Gastrocnemius medialis (tissue), 4 donors: ENCODE measurements around the gene GALNT13. TPM values are rescaled to one million over a fixed set of nuclear protein-coding genes. Genes with fewer than 3 reads are reported as not detected.

ENCODE experiments used
- ATAC-seq, 2 donors: fragments of 150-250 bp; one replicate each; pipeline ENCODE4 v1.9.1; 2016
- DNase-seq, 2 donors: peaks; one replicate each; pipeline ENCODE4 v3.0.0-alpha.2; 2019
- H3K27ac ChIP-seq, 4 donors: fragments of 200-600 bp; sonication (generic); 1 replicate in 1 of 4; 2 replicates in 3 of 4; pipeline ENCODE4 v1.5.1; 2016 to 2018; ENCODE audit warnings: mild to moderate bottlenecking in 2 of 4, moderate library complexity in 1 of 4
- H3K27me3 ChIP-seq, 3 donors: fragments of 200-600 bp; sonication (generic) in 2 of 3; 1 replicate in 1 of 3; 2 replicates in 2 of 3; pipeline versions ENCODE4 v1.5.1 to v1.6.0; 2016 to 2019; ENCODE audit warnings: mild to moderate bottlenecking in 1 of 3, moderate library complexity in 1 of 3
- H3K36me3 ChIP-seq, 2 donors: fragments of 200-600 bp; sonication (generic) in 1 of 2; one replicate each; pipeline ENCODE4 v1.5.1; 2017 to 2018
- H3K4me1 ChIP-seq, 2 donors: fragments of 200-600 bp; sonication (generic) in 1 of 2; one replicate each; pipeline ENCODE4 v1.5.1; 2016 to 2017; ENCODE audit warnings: mild to moderate bottlenecking in 2 of 2
- H3K4me3 ChIP-seq, 4 donors: fragments of 200-600 bp; sonication (generic) in 3 of 4; 1 replicate in 1 of 4; 2 replicates in 3 of 4; pipeline ENCODE4 v1.5.1; 2016 to 2019; ENCODE audit warnings: mild to moderate bottlenecking in 2 of 4
- H3K9me3 ChIP-seq, 3 donors: fragments of 200-600 bp; sonication (generic) in 2 of 3; 1 replicate in 1 of 3; 2 replicates in 2 of 3; pipeline ENCODE4 v1.5.1; 2016 to 2019
- POLR2A ChIP-seq, 2 donors: fragments of 450-650 bp; IDR thresholded peaks; one replicate each; pipeline ENCODE4 v1.6.1; 2017; ENCODE audit warnings: antibody characterized with exemption in 2 of 2, mild to moderate bottlenecking in 2 of 2, moderate library complexity in 2 of 2
- in situ Hi-C, 4 donors: fragments of 200-750 bp; cut with MboI; loops; one replicate each; pipeline versions ENCODE4 v1.15.0 to v1.8.0; 2017; ENCODE audit warnings: low sequenced_read_pairs in 4 of 4
- intact Hi-C: fragments of 100-400 bp; cut with DNase I; formaldehyde crosslinking; loops from one replicate; pipeline ENCODE4 v1.15.1; 2023; ENCODE audit warnings: low total_unique reads
- total RNA-seq, 4 donors: library from RNA; depleted of rRNA; stranded (reverse); fragments of >200 nt; gene quantifications; one replicate each; pipeline versions ENCODE4 v1.1.0 to v1.2.3, GENCODE V29; 2016
- TF ChIP-seq, protein P1 (sequence below), 5 experiments: fragments of 450-650 bp in 3 of 5; fragments of 200-600 bp in 2 of 5; sonication (generic) in 2 of 5; IDR thresholded peaks in 4 of 5; conservative IDR thresholded peaks in 1 of 5; 1 replicate in 4 of 5; 2 replicates in 1 of 5; pipeline ENCODE4 v1.5.1; 2016 to 2019; ENCODE audit warnings: antibody characterized with exemption in 5 of 5, mild to moderate bottlenecking in 3 of 5, moderate library complexity in 3 of 5

GALNT13 gene
- total RNA-seq, 4 donors from 2014 or later, result 0.10 TPM; not detected in 3

DNA sequence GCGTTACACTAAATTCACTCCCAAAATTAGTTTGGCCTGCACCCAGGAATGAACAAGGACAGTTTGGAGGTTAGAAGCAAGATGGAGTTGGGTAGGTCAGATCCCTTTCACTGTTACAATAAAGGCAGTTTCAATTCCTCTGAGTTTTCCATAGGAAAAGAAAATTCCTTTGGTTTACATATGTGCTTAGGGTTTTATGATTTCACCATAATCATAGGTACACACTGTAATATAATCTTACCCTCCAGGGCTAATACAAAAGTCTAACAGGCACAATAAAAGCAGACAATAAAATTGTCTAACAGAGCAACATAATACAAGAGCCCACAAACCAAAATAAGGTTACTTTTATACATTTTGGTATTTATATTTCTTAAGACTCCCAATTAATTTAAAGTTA is 435.3 kb downstream of the GALNT13 start:
- DNase-seq (no peak), ATAC-seq (no peak)
- TF ChIP-seq, protein P1, sequence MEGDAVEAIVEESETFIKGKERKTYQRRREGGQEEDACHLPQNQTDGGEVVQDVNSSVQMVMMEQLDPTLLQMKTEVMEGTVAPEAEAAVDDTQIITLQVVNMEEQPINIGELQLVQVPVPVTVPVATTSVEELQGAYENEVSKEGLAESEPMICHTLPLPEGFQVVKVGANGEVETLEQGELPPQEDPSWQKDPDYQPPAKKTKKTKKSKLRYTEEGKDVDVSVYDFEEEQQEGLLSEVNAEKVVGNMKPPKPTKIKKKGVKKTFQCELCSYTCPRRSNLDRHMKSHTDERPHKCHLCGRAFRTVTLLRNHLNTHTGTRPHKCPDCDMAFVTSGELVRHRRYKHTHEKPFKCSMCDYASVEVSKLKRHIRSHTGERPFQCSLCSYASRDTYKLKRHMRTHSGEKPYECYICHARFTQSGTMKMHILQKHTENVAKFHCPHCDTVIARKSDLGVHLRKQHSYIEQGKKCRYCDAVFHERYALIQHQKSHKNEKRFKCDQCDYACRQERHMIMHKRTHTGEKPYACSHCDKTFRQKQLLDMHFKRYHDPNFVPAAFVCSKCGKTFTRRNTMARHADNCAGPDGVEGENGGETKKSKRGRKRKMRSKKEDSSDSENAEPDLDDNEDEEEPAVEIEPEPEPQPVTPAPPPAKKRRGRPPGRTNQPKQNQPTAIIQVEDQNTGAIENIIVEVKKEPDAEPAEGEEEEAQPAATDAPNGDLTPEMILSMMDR (IDR thresholded peaks at IDR 0.05 in 4 of 5, conservative IDR thresholded peaks at IDR 0.05 in 1 of 5), result no peak
- TF ChIP-seq POLR2A (IDR thresholded peaks at IDR 0.05), result no peak
- Histone ChIP-seq H3K4me3 (no peak overlapping the region), H3K27me3 (no peaks in the 10 kb centered on the region), H3K27ac (no peak overlapping the region), H3K9me3 (no peaks in the 10 kb centered on the region), H3K4me1 (no peaks in the 10 kb centered on the region), H3K36me3 (no peaks in the 10 kb centered on the region)
- in situ Hi-C loops, result no loop called here
- intact Hi-C loops, result no loop called here

DNA sequence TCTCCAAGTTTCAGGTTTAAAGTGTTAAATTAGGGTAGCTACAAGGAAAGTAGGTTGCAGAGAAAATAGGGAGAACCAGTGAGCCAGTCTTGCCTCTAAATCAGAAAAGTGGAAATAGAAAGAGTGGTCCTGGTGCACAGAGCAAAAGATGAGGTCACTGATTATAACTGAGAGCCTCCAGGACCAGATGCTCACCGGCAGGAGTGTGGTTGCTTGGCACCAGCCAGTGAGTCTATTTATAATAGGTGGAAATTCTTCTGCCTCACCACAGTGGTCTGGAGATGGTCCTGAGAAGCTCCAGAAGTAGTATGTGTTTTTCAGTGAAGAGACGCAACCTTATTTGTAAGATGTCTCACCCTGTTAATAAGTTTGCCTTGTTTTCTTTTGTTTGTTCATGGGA is 452.9 kb downstream of the GALNT13 start:
- DNase-seq (no peak), ATAC-seq (no peak)
- Histone ChIP-seq H3K9me3 (no peaks in the 10 kb centered on the region), H3K4me1 (no peaks in the 10 kb centered on the region), H3K27me3 (no peaks in the 10 kb centered on the region), H3K4me3 (no peak overlapping the region), H3K27ac (no peak overlapping the region), H3K36me3 (no peaks in the 10 kb centered on the region)
- intact Hi-C loops, result no loop called here
- TF ChIP-seq, protein P1 (IDR thresholded peaks at IDR 0.05 in 4 of 5, conservative IDR thresholded peaks at IDR 0.05 in 1 of 5), result no peak
- TF ChIP-seq POLR2A (IDR thresholded peaks at IDR 0.05), result no peak
- in situ Hi-C loops, result no loop called here

DNA sequence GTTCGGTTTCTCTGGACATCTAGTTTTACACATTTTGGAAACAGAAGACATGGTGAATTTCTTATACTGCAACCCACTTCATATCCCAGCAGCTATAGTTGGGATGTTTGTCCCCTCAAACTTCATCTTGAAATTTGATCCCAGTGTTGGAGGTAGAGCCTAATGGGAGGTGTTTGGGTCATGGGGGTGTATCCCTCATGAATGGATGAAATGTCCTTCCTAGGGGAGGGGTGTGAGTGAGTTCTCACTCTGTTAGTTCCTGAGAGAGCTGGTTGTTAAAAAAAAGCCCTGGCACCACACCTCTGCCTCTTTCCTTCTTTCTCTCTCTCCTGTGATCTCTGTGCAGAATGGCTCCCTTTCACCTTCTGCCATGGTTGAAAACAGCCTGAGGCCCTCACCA is 457.8 kb downstream of the GALNT13 start:
- Histone ChIP-seq H3K9me3 (no peaks in the 10 kb centered on the region), H3K4me1 (no peaks in the 10 kb centered on the region), H3K27ac (no peak overlapping the region), H3K27me3 (no peaks in the 10 kb centered on the region), H3K36me3 (no peaks in the 10 kb centered on the region), H3K4me3 (no peak overlapping the region)
- in situ Hi-C loops, result no loop called here
- ATAC-seq (no peak), DNase-seq (no peak)
- TF ChIP-seq POLR2A (IDR thresholded peaks at IDR 0.05), result no peak
- TF ChIP-seq, protein P1 (IDR thresholded peaks at IDR 0.05 in 4 of 5, conservative IDR thresholded peaks at IDR 0.05 in 1 of 5), result no peak
- intact Hi-C loops, result no loop called here

DNA sequence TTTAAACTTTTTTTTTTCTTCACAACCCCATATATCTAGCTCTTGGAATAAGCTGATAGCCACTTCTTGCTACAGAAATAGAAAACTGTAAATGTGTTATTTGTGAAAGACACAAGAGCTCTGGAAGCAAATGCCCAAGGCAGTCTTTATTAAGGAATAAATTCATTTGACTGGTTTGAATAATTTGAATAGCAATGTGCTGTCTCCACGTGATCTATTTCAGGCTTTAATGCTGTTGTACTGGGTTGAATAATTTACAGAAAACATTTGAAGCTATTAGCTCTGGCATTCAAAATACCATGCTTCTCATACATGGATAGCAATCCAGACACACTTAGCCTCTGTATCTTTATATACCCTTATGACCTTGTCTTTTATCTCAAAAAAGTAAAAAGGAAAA is 460.1 kb downstream of the GALNT13 start:
- Histone ChIP-seq H3K4me3 (no peak overlapping the region), H3K36me3 (no peaks in the 10 kb centered on the region), H3K27ac (no peak overlapping the region), H3K27me3 (no peaks in the 10 kb centered on the region), H3K9me3 (no peaks in the 10 kb centered on the region), H3K4me1 (no peaks in the 10 kb centered on the region)
- TF ChIP-seq POLR2A (IDR thresholded peaks at IDR 0.05), result no peak
- TF ChIP-seq, protein P1 (IDR thresholded peaks at IDR 0.05 in 4 of 5, conservative IDR thresholded peaks at IDR 0.05 in 1 of 5), result no peak
- intact Hi-C loops (no loop called here), in situ Hi-C loops (no loop called here)
- DNase-seq, result no peak
- no peak for ATAC-seq

DNA sequence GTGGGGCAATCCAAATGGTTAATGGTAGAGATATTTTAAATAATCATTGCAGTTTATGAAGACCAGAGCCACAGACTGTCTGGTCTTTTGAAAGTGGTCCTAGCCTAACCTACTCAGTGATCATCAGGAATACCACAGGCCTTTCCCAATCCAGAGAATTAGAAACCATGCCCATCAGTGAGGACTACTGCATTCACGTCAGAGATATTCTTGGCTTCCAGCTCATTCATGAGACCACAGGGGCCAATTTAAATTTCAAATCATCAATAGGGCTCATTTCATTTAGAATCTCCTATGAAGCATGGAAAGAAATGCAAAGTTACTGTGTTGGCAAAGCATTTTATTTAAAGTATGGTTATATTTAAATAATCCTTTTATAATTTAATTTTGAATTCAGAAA is 464.5 kb downstream of the GALNT13 start:
- ATAC-seq (no peak), DNase-seq (no peak)
- no peak for TF ChIP-seq POLR2A (IDR thresholded peaks at IDR 0.05)
- TF ChIP-seq, protein P1 (IDR thresholded peaks at IDR 0.05 in 4 of 5, conservative IDR thresholded peaks at IDR 0.05 in 1 of 5), result no peak
- no peak overlapping the region for H3K27ac ChIP-seq
- H3K4me1 ChIP-seq, result no peaks in the 10 kb centered on the region
- in situ Hi-C loops (no loop called here), intact Hi-C loops (no loop called here)
- no peak overlapping the region for H3K4me3 ChIP-seq
- H3K36me3 ChIP-seq, result no peaks in the 10 kb centered on the region
- H3K9me3 ChIP-seq, result no peaks in the 10 kb centered on the region
- H3K27me3 ChIP-seq, result no peaks in the 10 kb centered on the region
